Forelimb muscle (tissue), 1 donor: ENCODE results near the gene RCBTB2. TPM values are rescaled to one million over a fixed set of nuclear protein-coding genes. Genes with fewer than 3 reads are reported as not detected.

Source experiments
- DNase-seq: peaks from one replicate; pipeline ENCODE4 v3.0.0-alpha.2; 2013; ENCODE audit warnings: low read depth
- polyA plus RNA-seq: library from polyadenylated mRNA; unstranded; fragments of 120-200 nt; gene quantifications from one replicate; pipeline ENCODE4 v1.2.1, GENCODE V29; 2013; ENCODE audit not compliant: insufficient read length

The RCBTB2 gene
- polyA plus RNA-seq, 1 donor, result 20.6 TPM

DNA sequence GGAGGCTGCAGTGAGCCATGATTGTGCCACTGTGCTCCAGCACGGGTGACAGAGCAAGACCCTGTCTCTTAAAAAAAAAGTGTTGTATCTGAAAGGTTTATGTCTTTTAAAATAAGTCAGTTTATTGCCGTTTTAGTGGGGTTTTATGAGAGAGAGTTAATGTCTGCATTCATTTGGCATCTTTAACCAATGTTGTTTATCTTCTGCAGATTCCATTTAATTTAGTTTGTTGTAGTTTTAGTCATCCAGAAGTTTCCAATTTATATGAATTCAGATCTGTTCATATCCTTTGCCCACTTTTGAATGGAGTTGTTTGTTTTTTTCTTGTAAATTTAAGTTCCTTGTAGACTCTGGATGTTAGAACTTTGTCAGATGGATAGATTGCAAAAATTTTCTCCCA, 83.2 kb downstream of the RCBTB2 start:
- no peak for DNase-seq

- no peak for DNase-seq
Observed at GRCh38 chr13:48448959-48449614, 83.8 kb downstream of the RCBTB2 start.

DNA sequence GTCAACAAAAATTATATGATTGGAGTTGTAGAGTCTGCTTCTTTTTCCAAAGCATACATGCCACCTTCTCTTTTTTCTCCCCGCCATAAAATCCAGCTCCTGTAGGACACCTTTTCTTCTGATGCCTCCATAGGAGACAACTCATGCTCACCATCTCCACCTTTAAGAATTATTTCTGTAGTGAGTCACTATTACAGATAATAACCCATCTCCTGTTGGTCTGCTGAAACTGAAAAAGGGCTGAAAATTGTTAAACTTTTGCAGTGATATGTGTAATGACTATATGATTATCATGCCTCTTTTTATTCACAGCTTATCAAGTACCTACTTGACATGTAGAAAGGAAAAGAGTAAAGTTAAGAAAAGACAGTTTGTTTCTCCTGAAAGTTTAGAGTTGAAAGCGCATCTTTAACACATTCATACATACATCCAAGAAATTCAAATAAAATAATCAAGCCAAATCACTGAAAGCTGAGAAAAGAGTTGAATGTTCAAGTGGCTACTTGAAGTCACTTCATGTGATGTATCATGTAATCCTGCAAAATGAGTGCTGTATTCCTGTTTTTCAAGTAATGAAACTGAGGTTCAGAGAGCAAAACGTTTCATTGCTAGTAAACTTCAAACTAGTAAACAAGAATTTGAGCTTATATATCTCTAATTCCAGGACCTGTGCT, 84.5 kb downstream of the RCBTB2 start:
- no peak for DNase-seq

DNA sequence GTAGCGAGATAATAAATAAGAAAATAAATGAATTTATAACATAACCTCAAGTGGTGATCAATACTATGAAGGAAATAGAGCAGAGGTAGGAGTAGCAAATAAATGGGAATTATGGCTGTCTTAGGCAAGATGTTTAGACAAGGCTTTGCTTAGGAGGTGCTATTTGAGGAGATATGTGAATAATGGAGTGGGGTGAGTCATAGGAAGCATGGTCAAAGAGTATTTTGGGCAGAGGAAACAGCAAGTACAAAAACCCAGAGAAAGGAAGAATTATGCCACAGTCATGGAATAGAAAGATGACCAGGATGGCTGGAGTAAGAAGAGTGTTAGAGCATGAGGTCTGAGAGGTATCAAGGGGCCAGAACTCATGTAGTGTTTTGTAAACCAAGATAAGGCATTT, 86.4 kb downstream of the RCBTB2 start:
- no peak for DNase-seq

GRCh38 chr13:48443442-48444208, 89.3 kb downstream of the RCBTB2 start:
- no peak for DNase-seq

Other genes starting within 250 kb of the RCBTB2 start
- gene RB1, start 229.3 kb downstream of the RCBTB2 start, polyA plus RNA-seq, result 59.2 TPM
- 19.6 TPM for gene LPAR6, start 120.0 kb downstream of the RCBTB2 start, polyA plus RNA-seq
- gene CYSLTR2, start 120.8 kb upstream of the RCBTB2 start, polyA plus RNA-seq, result 0.14 TPM